IMR-90 (cell line): ENCODE results near the gene KLHL6. TPM values are rescaled to one million over a fixed set of nuclear protein-coding genes. Genes with fewer than 3 reads are reported as not detected.
A peak's percentile ranks its signal among the peaks of the same experiment; 100 is the strongest.

Experiments used
- ATAC-seq: fragments of 200-7000 bp; cut with Tn5 transposase; 2 replicates; pipeline ENCODE4 v1.9.1; 2020; ENCODE audit warnings: low read depth, mild to moderate bottlenecking, moderate library complexity
- BruUV-seq: library from RNA; stranded (reverse); fragments of 400-500 nt; replicated peaks from 2 replicates; lab custom pipeline; 2021; lab: Mats Ljungman, UMichigan
- CTCF ChIA-PET: fragments of 300-600 bp; formaldehyde crosslinking; extraction: SDS; loops from one replicate; lab custom pipeline; 2021; ENCODE audit warnings: antibody characterized with exemption; lab: Yijun Ruan, JAX
- POLR2A ChIA-PET: fragments of 300-600 bp; sonication (Branson Sonifier 250); formaldehyde crosslinking; loops from one replicate; lab custom pipeline; 2022; ENCODE audit warnings: antibody characterized with exemption; ENCODE audit not compliant: unreplicated experiment; lab: Charles Lee
- DNase-seq: peaks from one replicate; pipeline ENCODE4 v3.0.0; 2013
- H2AFZ ChIP-seq: replicated peaks from 2 replicates; pipeline ENCODE3; 2013; ENCODE audit warnings: low read length, mild to moderate bottlenecking; ENCODE audit not compliant: poor library complexity
- H2AK5ac ChIP-seq: 2 replicates; pipeline ENCODE4 v1.6.1; 2013; ENCODE audit warnings: low read depth, low read length, inconsistent platforms
- H2AK9ac ChIP-seq: replicated peaks from 2 replicates; pipeline ENCODE3; 2013; ENCODE audit warnings: mild to moderate bottlenecking, low read depth, low read length, moderate library complexity; ENCODE audit not compliant: poor library complexity
- H2BK120ac ChIP-seq: 2 replicates; pipeline ENCODE4 v1.6.1; 2013; ENCODE audit warnings: low read depth, low read length, inconsistent platforms
- H2BK15ac ChIP-seq: 3 replicates; pipeline ENCODE4 v1.6.1; 2013; ENCODE audit warnings: low read depth, low read length, inconsistent platforms
- H2BK20ac ChIP-seq: 2 replicates; pipeline ENCODE4 v1.6.1; 2013; ENCODE audit warnings: low read depth, mild to moderate bottlenecking, inconsistent platforms, low read length, moderate library complexity
- H2BK5ac ChIP-seq: 2 replicates; pipeline ENCODE4 v1.6.1; 2013; ENCODE audit warnings: mild to moderate bottlenecking, low read depth, low read length, inconsistent platforms; ENCODE audit not compliant: poor library complexity, severe bottlenecking
- H3K14ac ChIP-seq: replicated peaks from 2 replicates; pipeline ENCODE4 v1.6.1; 2013; ENCODE audit warnings: low read depth, low read length, inconsistent platforms
- H3K18ac ChIP-seq: 2 replicates; pipeline ENCODE4 v1.6.1; 2013; ENCODE audit warnings: low read depth, low read length, control low read depth
- H3K23ac ChIP-seq: 2 replicates; pipeline ENCODE4 v1.6.1; 2013; ENCODE audit warnings: low read depth, low read length, inconsistent platforms
- H3K27ac ChIP-seq: 2 replicates; pipeline ENCODE4 v1.5.1; 2013; ENCODE audit warnings: mild to moderate bottlenecking, control low read depth, low read length; ENCODE audit not compliant: insufficient read depth
- H3K27me3 ChIP-seq: 2 replicates; pipeline ENCODE4 v1.6.1; 2013; ENCODE audit warnings: low read length; ENCODE audit not compliant: control insufficient read depth, insufficient read depth
- H3K36me3 ChIP-seq: 2 replicates; pipeline ENCODE4 v1.6.1; 2013; ENCODE audit warnings: low read length, mixed read lengths; ENCODE audit not compliant: control insufficient read depth, insufficient read depth
- H3K4ac ChIP-seq: 2 replicates; pipeline ENCODE4 v1.6.1; 2013; ENCODE audit warnings: low read depth, low read length, inconsistent platforms
- H3K4me1 ChIP-seq: 2 replicates; pipeline ENCODE4 v1.6.1; 2013; ENCODE audit warnings: low read length, mixed read lengths; ENCODE audit not compliant: control insufficient read depth, insufficient read depth
- H3K4me2 ChIP-seq: 2 replicates; pipeline ENCODE4 v1.6.1; 2013; ENCODE audit warnings: low read depth, mild to moderate bottlenecking, control low read depth, low read length, moderate library complexity
- H3K4me3 ChIP-seq: 2 replicates; pipeline ENCODE4 v1.5.1; 2013; ENCODE audit warnings: low read depth, mild to moderate bottlenecking, control low read depth, low read length, moderate library complexity; ENCODE audit not compliant: insufficient read depth
- H3K56ac ChIP-seq: 2 replicates; pipeline ENCODE4 v1.6.1; 2013; ENCODE audit warnings: low read length, inconsistent platforms; ENCODE audit not compliant: insufficient read depth; ENCODE audit errors: extremely low read depth
- H3K79me1 ChIP-seq, 2 experiments: 2 replicates each; pipeline ENCODE4 v1.6.1; 2013; ENCODE audit warnings: low read length in 2 of 2, inconsistent platforms in 1 of 2, low read depth in 1 of 2
- H3K9ac ChIP-seq: 2 replicates; pipeline ENCODE4 v1.6.1; 2013; ENCODE audit warnings: low read depth, low read length, control low read depth
- H3K9me1 ChIP-seq: 2 replicates; pipeline ENCODE4 v1.6.1; 2013; ENCODE audit warnings: low read length, inconsistent platforms; ENCODE audit not compliant: insufficient read depth
- H3K9me3 ChIP-seq: 2 replicates; pipeline ENCODE4 v1.6.1; 2013; ENCODE audit warnings: low read length; ENCODE audit not compliant: control insufficient read depth, insufficient read depth
- H4K20me1 ChIP-seq: 2 replicates; pipeline ENCODE4 v1.6.1; 2013; ENCODE audit warnings: low read length, inconsistent platforms; ENCODE audit not compliant: insufficient read depth
- H4K5ac ChIP-seq: 2 replicates; pipeline ENCODE4 v1.6.1; 2013; ENCODE audit warnings: mild to moderate bottlenecking, low read depth, low read length, control low read depth
- H4K8ac ChIP-seq, 2 experiments: 2 replicates each; pipeline ENCODE4 v1.6.1; 2013; ENCODE audit warnings: low read depth in 2 of 2, low read length in 2 of 2, control low read depth in 1 of 2, inconsistent platforms in 1 of 2
- H4K91ac ChIP-seq: 2 replicates; pipeline ENCODE4 v1.6.1; 2013; ENCODE audit warnings: low read depth, low read length, inconsistent platforms; ENCODE audit not compliant: insufficient read depth
- MAFK ChIP-seq: IDR thresholded peaks from 2 replicates; pipeline ENCODE4 v1.6.1; 2012; ENCODE audit warnings: low read depth, low read length, improper control_type of control experiment
- WGBS, 2 experiments: methylation state at CpG; one replicate each; pipeline versions ENCODE4 v1.1.5 to v1.1.7; 2013; ENCODE audit warnings: missing lambda C conversion rate in 2 of 2; ENCODE audit not compliant: insufficient read length in 1 of 2; ENCODE audit errors: extremely low coverage in 2 of 2; 5-methylcytosine and 5-hydroxymethylcytosine counted together
- dilution Hi-C: fragments of 300-500 bp; cut with HindIII; formaldehyde crosslinking; loops from one replicate; pipeline ENCODE4 v1.14.3; 2018; ENCODE audit warnings: low sequenced_read_pairs; ENCODE audit not compliant: unreplicated experiment
- in situ Hi-C: fragments of 300-500 bp; cut with MboI; formaldehyde crosslinking; loops from 3 replicates; pipeline ENCODE4 v1.14.3; 2019; ENCODE audit warnings: low sequenced_read_pairs, inconsistent platforms, mixed read lengths
- intact Hi-C: fragments of 100-400 bp; cut with micrococcal nuclease; formaldehyde crosslinking; loops from 2 replicates; pipeline ENCODE4 v1.10.0; 2022
- polyA plus RNA-seq, 3 experiments: library from polyadenylated mRNA; depleted of rRNA; stranded (reverse); fragments of >200 nt; gene quantifications; 2 replicates each; pipeline ENCODE4 v1.2.3, GENCODE V29; 2012; ENCODE audit warnings: low replicate concordance in 1 of 3
- total RNA-seq: library from RNA; depleted of rRNA; stranded (reverse); fragments of >200 nt; gene quantifications from 2 replicates; pipeline ENCODE4 v1.2.3, GENCODE V29; 2012

The KLHL6 gene
- total and polyA plus RNA-seq, 2 of the 4 experiments (the other 2 are of a cell fraction): not detected

GRCh38 chr3:183548262-183548769 is 7.2 kb downstream of the KLHL6 start:
- Histone ChIP-seq H2AFZ (peak overlapping the region; percentile 52), H2BK15ac (no peak overlapping the region), H2BK120ac (no peak overlapping the region), H3K4ac (no peak overlapping the region), H3K4me1 (peaks cover 2% of the 10 kb centered on the region; the same call in 1 of the 2 replicates), H3K36me3 (no peaks in the 10 kb centered on the region), H3K18ac (no peak overlapping the region), H3K9me3 (no peaks in the 10 kb centered on the region), H3K4me2 (no peak overlapping the region), H2BK5ac (no peak overlapping the region), H3K14ac (no peak overlapping the region), H3K56ac (no peak overlapping the region), H3K23ac (no peak overlapping the region), H3K9me1 (no peaks in the 10 kb centered on the region; the same call in 1 of the 2 replicates), H4K5ac (no peak overlapping the region), H3K27me3 (peaks cover 9% of the 10 kb centered on the region), H4K8ac (no peak overlapping the region), H3K27ac (no peak overlapping the region), H2AK9ac (no peak overlapping the region), H4K91ac (no peak overlapping the region), H2AK5ac (no peak overlapping the region), H4K20me1 (no peaks in the 10 kb centered on the region), H3K9ac (no peak overlapping the region), H3K79me1 (no peaks in the 10 kb centered on the region), H2BK20ac (no peak overlapping the region), H3K4me3 (no peak overlapping the region)
- WGBS, 2 experiments: no CpG with 5 or more reads among the region's 2 CpGs
- DNase-seq (peak; percentile 72), ATAC-seq (peak; percentile 88)
- no peak for TF ChIP-seq MAFK
- no TSS peak for BruUV-seq
- dilution Hi-C loops (no loop called here), intact Hi-C loops (no loop called here), in situ Hi-C loops (no loop called here)
- ChIA-PET CTCF (no interaction called here), POLR2A (no interaction called here)
